Measurements from ENCODE around the gene CTNNA3.

Gene CTNNA3

DNA sequence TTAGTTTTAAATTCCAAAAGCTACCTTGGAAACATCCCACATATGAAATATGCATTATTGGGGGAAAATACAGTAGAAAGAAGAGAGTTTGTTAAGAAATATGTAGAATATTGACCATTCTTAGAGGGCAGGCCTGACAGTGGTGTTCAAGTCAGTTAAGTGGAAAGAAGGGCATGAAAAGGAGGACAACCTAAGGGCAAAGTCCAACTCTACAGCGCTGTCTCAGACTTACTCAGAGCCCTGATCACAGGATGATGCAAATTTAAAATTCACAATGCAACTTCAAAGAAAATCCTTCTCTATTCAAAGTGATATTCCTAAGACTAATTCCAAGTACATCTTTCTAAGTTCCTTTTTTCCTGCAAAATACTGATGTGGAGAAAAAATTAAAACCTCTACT lies 909.3 kb downstream of the CTNNA3 start:
- Histone ChIP-seq H3K4me3 (ENCODE audit: low read depth, low read length) (no peak overlapping the region), H3K9me3 (ENCODE audit: control insufficient read depth, insufficient read depth, low read depth, low read length) (no peaks in the 10 kb centered on the region), H3K4me1 (ENCODE audit: control insufficient read depth, insufficient read depth, low read length) (no peaks in the 10 kb centered on the region), H3K36me3 (ENCODE audit: control insufficient read depth in 2 of 2, insufficient read depth in 1 of 2, low read length in 2 of 2) (no peaks in the 10 kb centered on the region), H3K27ac (ENCODE audit: extremely low read depth, low read depth, low read length) (no peak overlapping the region)
- ChIA-PET POLR2A (no interaction called here), CTCF (interaction anchor here (0.7 kb wide), 1 partner anchor 37 kb away, joined by 3 read pairs; no protein-coding TSS in a partner anchor)
- TF ChIP-seq, protein P1, sequence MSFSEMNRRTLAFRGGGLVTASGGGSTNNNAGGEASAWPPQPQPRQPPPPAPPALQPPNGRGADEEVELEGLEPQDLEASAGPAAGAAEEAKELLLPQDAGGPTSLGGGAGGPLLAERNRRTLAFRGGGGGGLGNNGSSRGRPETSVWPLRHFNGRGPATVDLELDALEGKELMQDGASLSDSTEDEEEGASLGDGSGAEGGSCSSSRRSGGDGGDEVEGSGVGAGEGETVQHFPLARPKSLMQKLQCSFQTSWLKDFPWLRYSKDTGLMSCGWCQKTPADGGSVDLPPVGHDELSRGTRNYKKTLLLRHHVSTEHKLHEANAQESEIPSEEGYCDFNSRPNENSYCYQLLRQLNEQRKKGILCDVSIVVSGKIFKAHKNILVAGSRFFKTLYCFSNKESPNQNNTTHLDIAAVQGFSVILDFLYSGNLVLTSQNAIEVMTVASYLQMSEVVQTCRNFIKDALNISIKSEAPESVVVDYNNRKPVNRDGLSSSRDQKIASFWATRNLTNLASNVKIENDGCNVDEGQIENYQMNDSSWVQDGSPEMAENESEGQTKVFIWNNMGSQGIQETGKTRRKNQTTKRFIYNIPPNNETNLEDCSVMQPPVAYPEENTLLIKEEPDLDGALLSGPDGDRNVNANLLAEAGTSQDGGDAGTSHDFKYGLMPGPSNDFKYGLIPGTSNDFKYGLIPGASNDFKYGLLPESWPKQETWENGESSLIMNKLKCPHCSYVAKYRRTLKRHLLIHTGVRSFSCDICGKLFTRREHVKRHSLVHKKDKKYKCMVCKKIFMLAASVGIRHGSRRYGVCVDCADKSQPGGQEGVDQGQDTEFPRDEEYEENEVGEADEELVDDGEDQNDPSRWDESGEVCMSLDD (tag by site-specific recombination; IDR thresholded peaks at IDR 0.05), result no peak
- TF ChIP-seq ZNF560 (tag by site-specific recombination; IDR thresholded peaks at IDR 0.05; ENCODE audit: borderline replicate concordance) (no peak), TCF7L2 (IDR thresholded peaks at IDR 0.05; ENCODE audit: borderline replicate concordance, low read depth, low read length) (no peak), ZNF48 (tag by site-specific recombination; IDR thresholded peaks at IDR 0.05) (no peak), ZNF660 (tag by site-specific recombination; IDR thresholded peaks at IDR 0.05) (no peak), ZFP69B (tag by site-specific recombination; IDR thresholded peaks at IDR 0.05) (no peak), ZNF529 (tag by site-specific recombination; IDR thresholded peaks at IDR 0.05; ENCODE audit: insufficient replicate concordance) (no peak), ZNF600 (tag by site-specific recombination; IDR thresholded peaks at IDR 0.05) (no peak), ZNF311 (tag by site-specific recombination; IDR thresholded peaks at IDR 0.05; ENCODE audit: borderline replicate concordance) (no peak), ZNF426 (tag by site-specific recombination; IDR thresholded peaks at IDR 0.05) (no peak), ZXDB (tag by site-specific recombination; IDR thresholded peaks at IDR 0.05) (no peak), ZNF558 (tag by site-specific recombination; IDR thresholded peaks at IDR 0.05) (no peak), ZNF24 (tag by site-specific recombination; IDR thresholded peaks at IDR 0.05) (no peak), ZNF76 (tag by site-specific recombination; IDR thresholded peaks at IDR 0.05; ENCODE audit: borderline replicate concordance, low read depth) (no peak), ZNF146 (tag by site-specific recombination; IDR thresholded peaks at IDR 0.05) (no peak), ZNF404 (tag by site-specific recombination; IDR thresholded peaks at IDR 0.05) (no peak), ZNF549 (tag by site-specific recombination; IDR thresholded peaks at IDR 0.05) (no peak)
- TF ChIP-seq, protein P2, sequence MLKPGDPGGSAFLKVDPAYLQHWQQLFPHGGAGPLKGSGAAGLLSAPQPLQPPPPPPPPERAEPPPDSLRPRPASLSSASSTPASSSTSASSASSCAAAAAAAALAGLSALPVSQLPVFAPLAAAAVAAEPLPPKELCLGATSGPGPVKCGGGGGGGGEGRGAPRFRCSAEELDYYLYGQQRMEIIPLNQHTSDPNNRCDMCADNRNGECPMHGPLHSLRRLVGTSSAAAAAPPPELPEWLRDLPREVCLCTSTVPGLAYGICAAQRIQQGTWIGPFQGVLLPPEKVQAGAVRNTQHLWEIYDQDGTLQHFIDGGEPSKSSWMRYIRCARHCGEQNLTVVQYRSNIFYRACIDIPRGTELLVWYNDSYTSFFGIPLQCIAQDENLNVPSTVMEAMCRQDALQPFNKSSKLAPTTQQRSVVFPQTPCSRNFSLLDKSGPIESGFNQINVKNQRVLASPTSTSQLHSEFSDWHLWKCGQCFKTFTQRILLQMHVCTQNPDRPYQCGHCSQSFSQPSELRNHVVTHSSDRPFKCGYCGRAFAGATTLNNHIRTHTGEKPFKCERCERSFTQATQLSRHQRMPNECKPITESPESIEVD (tag by site-specific recombination; IDR thresholded peaks at IDR 0.05), result no peak
- TF ChIP-seq, protein P3, sequence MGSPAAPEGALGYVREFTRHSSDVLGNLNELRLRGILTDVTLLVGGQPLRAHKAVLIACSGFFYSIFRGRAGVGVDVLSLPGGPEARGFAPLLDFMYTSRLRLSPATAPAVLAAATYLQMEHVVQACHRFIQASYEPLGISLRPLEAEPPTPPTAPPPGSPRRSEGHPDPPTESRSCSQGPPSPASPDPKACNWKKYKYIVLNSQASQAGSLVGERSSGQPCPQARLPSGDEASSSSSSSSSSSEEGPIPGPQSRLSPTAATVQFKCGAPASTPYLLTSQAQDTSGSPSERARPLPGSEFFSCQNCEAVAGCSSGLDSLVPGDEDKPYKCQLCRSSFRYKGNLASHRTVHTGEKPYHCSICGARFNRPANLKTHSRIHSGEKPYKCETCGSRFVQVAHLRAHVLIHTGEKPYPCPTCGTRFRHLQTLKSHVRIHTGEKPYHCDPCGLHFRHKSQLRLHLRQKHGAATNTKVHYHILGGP (tag by site-specific recombination; IDR thresholded peaks at IDR 0.05), result no peak

DNA sequence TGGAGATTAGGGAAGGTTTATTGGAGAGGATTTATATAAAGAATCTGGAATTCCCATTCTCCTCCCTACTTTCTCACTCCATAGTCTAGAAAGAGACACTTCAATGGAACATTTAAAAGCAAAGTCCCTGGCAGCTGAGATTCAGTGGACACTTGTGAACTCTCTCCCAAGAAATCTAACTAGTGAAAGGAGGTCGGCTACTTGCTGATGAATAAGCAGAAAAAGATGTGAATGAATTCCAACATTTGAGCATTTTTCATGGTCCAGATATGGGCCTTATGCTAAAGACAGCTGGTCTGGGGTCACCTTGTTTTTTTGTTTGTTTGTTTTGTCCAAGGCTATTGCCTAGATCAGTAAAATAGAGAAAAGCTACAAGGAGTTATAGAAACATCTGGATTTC lies 911.2 kb downstream of the CTNNA3 start:
- Histone ChIP-seq H3K4me1 (ENCODE audit: control insufficient read depth, insufficient read depth, low read length) (no peaks in the 10 kb centered on the region), H3K27ac (ENCODE audit: extremely low read depth, low read depth, low read length) (no peak overlapping the region), H3K9me3 (ENCODE audit: control insufficient read depth, insufficient read depth, low read depth, low read length) (no peaks in the 10 kb centered on the region), H3K36me3 (ENCODE audit: control insufficient read depth in 2 of 2, insufficient read depth in 1 of 2, low read length in 2 of 2) (no peaks in the 10 kb centered on the region), H3K4me3 (ENCODE audit: low read depth, low read length) (no peak overlapping the region)
- ChIA-PET CTCF (interaction anchor here (0.9 kb wide), 1 partner anchor 736 kb away, joined by 3 read pairs; no protein-coding TSS in a partner anchor), POLR2A (no interaction called here)
- TF ChIP-seq ZNF658 (tag by site-specific recombination; IDR thresholded peaks at IDR 0.05), result no peak
- TF ChIP-seq ZNF311 (tag by site-specific recombination; IDR thresholded peaks at IDR 0.05; ENCODE audit: borderline replicate concordance), result no peak
- no peak for TF ChIP-seq ZNF654 (tag by site-specific recombination; IDR thresholded peaks at IDR 0.05; ENCODE audit: low read depth)
- TF ChIP-seq ZNF76 (tag by site-specific recombination; IDR thresholded peaks at IDR 0.05; ENCODE audit: borderline replicate concordance, low read depth), result no peak
- no peak for TF ChIP-seq ZNF114 (tag by site-specific recombination; IDR thresholded peaks at IDR 0.05)
- no peak for TF ChIP-seq ZNF248 (tag by site-specific recombination; IDR thresholded peaks at IDR 0.05)
- no peak for TF ChIP-seq ZNF132 (tag by site-specific recombination; IDR thresholded peaks at IDR 0.05; ENCODE audit: borderline replicate concordance)
- TF ChIP-seq, protein P4, sequence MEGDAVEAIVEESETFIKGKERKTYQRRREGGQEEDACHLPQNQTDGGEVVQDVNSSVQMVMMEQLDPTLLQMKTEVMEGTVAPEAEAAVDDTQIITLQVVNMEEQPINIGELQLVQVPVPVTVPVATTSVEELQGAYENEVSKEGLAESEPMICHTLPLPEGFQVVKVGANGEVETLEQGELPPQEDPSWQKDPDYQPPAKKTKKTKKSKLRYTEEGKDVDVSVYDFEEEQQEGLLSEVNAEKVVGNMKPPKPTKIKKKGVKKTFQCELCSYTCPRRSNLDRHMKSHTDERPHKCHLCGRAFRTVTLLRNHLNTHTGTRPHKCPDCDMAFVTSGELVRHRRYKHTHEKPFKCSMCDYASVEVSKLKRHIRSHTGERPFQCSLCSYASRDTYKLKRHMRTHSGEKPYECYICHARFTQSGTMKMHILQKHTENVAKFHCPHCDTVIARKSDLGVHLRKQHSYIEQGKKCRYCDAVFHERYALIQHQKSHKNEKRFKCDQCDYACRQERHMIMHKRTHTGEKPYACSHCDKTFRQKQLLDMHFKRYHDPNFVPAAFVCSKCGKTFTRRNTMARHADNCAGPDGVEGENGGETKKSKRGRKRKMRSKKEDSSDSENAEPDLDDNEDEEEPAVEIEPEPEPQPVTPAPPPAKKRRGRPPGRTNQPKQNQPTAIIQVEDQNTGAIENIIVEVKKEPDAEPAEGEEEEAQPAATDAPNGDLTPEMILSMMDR (tag by site-specific recombination; IDR thresholded peaks at IDR 0.05), result no peak
- no peak for TF ChIP-seq ZNF221 (tag by site-specific recombination; IDR thresholded peaks at IDR 0.05; ENCODE audit: borderline replicate concordance)
- no peak for TF ChIP-seq ZNF473 (tag by site-specific recombination; IDR thresholded peaks at IDR 0.05)
- no peak for TF ChIP-seq ZBTB48 (tag by site-specific recombination; IDR thresholded peaks at IDR 0.05)
- no peak for TF ChIP-seq ZNF792 (tag by site-specific recombination; IDR thresholded peaks at IDR 0.05)
- TF ChIP-seq TCF7L2 (IDR thresholded peaks at IDR 0.05; ENCODE audit: borderline replicate concordance, low read depth, low read length), result no peak
